H1 (cell line): ENCODE results near the gene MCCC1. TPM values are rescaled to one million over a fixed set of nuclear protein-coding genes. Genes with fewer than 3 reads are reported as not detected.

Experiments
- CTCF ChIA-PET: fragments of 300-600 bp; sonication (Branson Sonifier 250); formaldehyde crosslinking; loops from one replicate; lab custom pipeline; 2021; ENCODE audit not compliant: partially characterized antibody; lab: Charles Lee
- POLR2A ChIA-PET: fragments of 300-600 bp; sonication (Branson Sonifier 250); formaldehyde crosslinking; loops from one replicate; lab custom pipeline; 2021; ENCODE audit warnings: inconsistent platforms; ENCODE audit not compliant: partially characterized antibody; lab: Charles Lee
- DNase-seq, 2 experiments: peaks; one replicate each; pipeline versions ENCODE4 v3.0.0 to v3.0.0-alpha.2; 2010 to 2022; ENCODE audit warnings: low spot score in 2 of 2, low read depth in 1 of 2, mixed read lengths in 1 of 2
- FAIRE-seq: peaks from 2 replicates; lab custom pipeline; 2011; peaks lifted over from hg19 to GRCh38; lab: Jason Lieb, UNC
- H2AFZ ChIP-seq: 2 replicates; pipeline ENCODE4 v1.8.1; 2012; ENCODE audit warnings: low read length, inconsistent platforms
- H2AK5ac ChIP-seq: 2 replicates; pipeline ENCODE4 v1.6.1; 2013; ENCODE audit warnings: low read depth, low read length
- H2BK120ac ChIP-seq: replicated peaks from 2 replicates; pipeline ENCODE3; 2013; ENCODE audit warnings: low read depth, low read length, inconsistent platforms
- H2BK12ac ChIP-seq: 2 replicates; pipeline ENCODE4 v1.6.1; 2013; ENCODE audit warnings: low read depth, low read length
- H2BK15ac ChIP-seq: 2 replicates; pipeline ENCODE4 v1.6.1; 2013; ENCODE audit warnings: low read length
- H2BK20ac ChIP-seq: 2 replicates; pipeline ENCODE4 v1.6.1; 2013; ENCODE audit warnings: low read length
- H2BK5ac ChIP-seq: 2 replicates; pipeline ENCODE4 v1.6.1; 2013; ENCODE audit warnings: low read depth, low read length
- H3K14ac ChIP-seq: 2 replicates; pipeline ENCODE4 v1.6.1; 2013; ENCODE audit warnings: inconsistent platforms; ENCODE audit not compliant: insufficient read length
- H3K18ac ChIP-seq: 2 replicates; pipeline ENCODE4 v1.6.1; 2013; ENCODE audit warnings: low read length; ENCODE audit errors: extremely low read depth
- H3K23ac ChIP-seq: 2 replicates; pipeline ENCODE4 v1.6.1; 2013; ENCODE audit warnings: inconsistent platforms; ENCODE audit not compliant: insufficient read length
- H3K23me2 ChIP-seq: 2 replicates; pipeline ENCODE4 v1.6.1; 2013; ENCODE audit warnings: low read depth, low read length
- H3K27ac ChIP-seq: 2 replicates; pipeline ENCODE4 v1.6.1; 2011; ENCODE audit warnings: low read depth, low read length, inconsistent platforms
- H3K27me3 ChIP-seq, 4 experiments: replicated peaks in 1 of 4; 1 replicate in 1 of 4; 2 replicates in 3 of 4; pipeline versions ENCODE4 v1.6.1 to v1.8.1; 2011 to 2013; ENCODE audit warnings: low read length in 3 of 4, mild to moderate bottlenecking in 3 of 4, inconsistent platforms in 2 of 4, mixed read lengths in 2 of 4, moderate library complexity in 1 of 4; ENCODE audit not compliant: control insufficient read depth in 3 of 4, insufficient read depth in 3 of 4; ENCODE audit errors: extremely low read depth in 1 of 4
- H3K36me3 ChIP-seq, 4 experiments: 2 replicates each; pipeline versions ENCODE4 v1.6.1 to v1.8.1; 2011 to 2013; ENCODE audit warnings: mild to moderate bottlenecking in 4 of 4, low read length in 3 of 4, moderate library complexity in 2 of 4, control low read depth in 1 of 4, inconsistent platforms in 1 of 4; ENCODE audit not compliant: insufficient read depth in 4 of 4, control insufficient read depth in 2 of 4
- H3K4ac ChIP-seq: replicated peaks from 2 replicates; pipeline ENCODE3; 2013; ENCODE audit warnings: low read length, low read depth, mixed read lengths, inconsistent platforms; ENCODE audit not compliant: insufficient read length
- H3K4me1 ChIP-seq, 4 experiments: replicated peaks in 1 of 4; 1 replicate in 1 of 4; 2 replicates in 3 of 4; pipeline versions ENCODE4 v1.6.1 to v1.8.1; 2011 to 2013; ENCODE audit warnings: low read length in 3 of 4, inconsistent platforms in 2 of 4, mixed read lengths in 1 of 4; ENCODE audit not compliant: insufficient read depth in 4 of 4, control insufficient read depth in 3 of 4
- H3K4me2 ChIP-seq, 2 experiments: 2 replicates each; pipeline versions ENCODE4 v1.6.1 to v1.8.1; 2011 to 2013; ENCODE audit warnings: low read depth in 2 of 2, low read length in 2 of 2, control low read depth in 1 of 2, inconsistent platforms in 1 of 2, mild to moderate bottlenecking in 1 of 2; ENCODE audit not compliant: insufficient read depth in 1 of 2
- H3K4me3 ChIP-seq, 4 experiments: fragments of 200-600, 300-600 bp in 1 of 4; sonication (generic), shearing (Covaris generic), sonication (Bioruptor Twin) in 1 of 4; 2 replicates each; pipeline versions ENCODE4 v1.5.1 to v1.8.1; 2011 to 2016; ENCODE audit warnings: low read length in 4 of 4, low read depth in 3 of 4, control low read depth in 2 of 4, inconsistent platforms in 2 of 4, mild to moderate bottlenecking in 2 of 4, mixed read lengths in 1 of 4, moderate library complexity in 1 of 4; ENCODE audit not compliant: insufficient read depth in 2 of 4; ENCODE audit errors: extremely low read depth in 1 of 4
- H3K56ac ChIP-seq: replicated peaks from 2 replicates; pipeline ENCODE3; 2013; ENCODE audit warnings: low read depth, mild to moderate bottlenecking, mixed read lengths, low read length, inconsistent platforms; ENCODE audit not compliant: insufficient read length
- H3K79me1 ChIP-seq: 2 replicates; pipeline ENCODE4 v1.6.1; 2013; ENCODE audit warnings: low read depth, low read length, control low read depth
- H3K79me2 ChIP-seq, 2 experiments: 2 replicates each; pipeline versions ENCODE4 v1.6.1 to v1.8.1; 2012 to 2013; ENCODE audit warnings: low read length in 2 of 2, mild to moderate bottlenecking in 2 of 2, inconsistent platforms in 1 of 2; ENCODE audit not compliant: insufficient read depth in 2 of 2, control insufficient read depth in 1 of 2
- H3K9ac ChIP-seq, 4 experiments: replicated peaks in 1 of 4; 1 replicate in 1 of 4; 2 replicates in 3 of 4; pipeline versions ENCODE4 v1.6.1 to v1.8.1; 2011 to 2013; ENCODE audit warnings: low read depth in 3 of 4, low read length in 3 of 4, control low read depth in 2 of 4, mild to moderate bottlenecking in 2 of 4, moderate library complexity in 2 of 4, inconsistent platforms in 1 of 4; ENCODE audit errors: extremely low read depth in 1 of 4
- H3K9me3 ChIP-seq, 2 experiments: 2 replicates each; pipeline versions ENCODE4 v1.6.1 to v1.8.1; 2012 to 2013; ENCODE audit warnings: mild to moderate bottlenecking in 2 of 2, moderate library complexity in 2 of 2, control low read depth in 1 of 2, inconsistent platforms in 1 of 2, low read depth in 1 of 2, low read length in 1 of 2, mixed read lengths in 1 of 2; ENCODE audit not compliant: insufficient read depth in 2 of 2
- H4K20me1 ChIP-seq, 2 experiments: replicated peaks in 1 of 2; 2 replicates each; pipeline versions ENCODE3 to v1.8.1; 2011 to 2013; ENCODE audit warnings: inconsistent platforms in 2 of 2, low read length in 2 of 2, mild to moderate bottlenecking in 1 of 2; ENCODE audit not compliant: insufficient read depth in 2 of 2, control insufficient read depth in 1 of 2
- H4K5ac ChIP-seq: 2 replicates; pipeline ENCODE4 v1.6.1; 2013; ENCODE audit warnings: low read length, low read depth, mixed read lengths, inconsistent platforms; ENCODE audit not compliant: insufficient read length
- H4K8ac ChIP-seq: 2 replicates; pipeline ENCODE4 v1.8.0; 2013; ENCODE audit warnings: mild to moderate bottlenecking, moderate library complexity, low read length, inconsistent platforms; ENCODE audit not compliant: insufficient read depth; ENCODE audit errors: extremely low read depth
- H4K91ac ChIP-seq: replicated peaks from 2 replicates; pipeline ENCODE3; 2013; ENCODE audit warnings: low read length, mixed read lengths, inconsistent platforms; ENCODE audit not compliant: insufficient read length
- BRCA1 ChIP-seq: IDR thresholded peaks from 2 replicates; pipeline ENCODE4 v1.6.1; 2012; ENCODE audit warnings: low read depth, low read length, improper control_type of control experiment
- E2F6 ChIP-seq: IDR thresholded peaks from 2 replicates; pipeline ENCODE4 v1.6.1; 2012; ENCODE audit warnings: inconsistent platforms
- EP300 ChIP-seq, 2 experiments: IDR thresholded peaks; 1 replicate in 1 of 2; 2 replicates in 1 of 2; pipeline ENCODE4 v1.6.1; 2011 to 2012; ENCODE audit warnings: low read depth in 2 of 2, low read length in 2 of 2, mild to moderate bottlenecking in 2 of 2, borderline replicate concordance in 1 of 2, inconsistent platforms in 1 of 2, moderate library complexity in 1 of 2
- EZH2 ChIP-seq: fragments of 200-600 bp; sonication (generic); IDR thresholded peaks from 2 replicates; pipeline ENCODE4 v1.7.1; 2012; ENCODE audit warnings: low read depth, mild to moderate bottlenecking, moderate library complexity, low read length, inconsistent platforms; ENCODE audit not compliant: severe bottlenecking
- GABPA ChIP-seq: IDR thresholded peaks from 2 replicates; pipeline ENCODE4 v1.6.1; 2011; ENCODE audit warnings: mild to moderate bottlenecking, low read length, moderate library complexity, borderline replicate concordance; ENCODE audit not compliant: insufficient read depth
- JUND ChIP-seq: IDR thresholded peaks from 2 replicates; pipeline ENCODE4 v1.6.1; 2011; ENCODE audit warnings: mild to moderate bottlenecking, improper control_type of control experiment, low read length
- POU5F1 ChIP-seq: IDR thresholded peaks from 2 replicates; pipeline ENCODE4 v1.6.1; 2011; ENCODE audit warnings: low read depth, mild to moderate bottlenecking, low read length, moderate library complexity
- RXRA ChIP-seq: IDR thresholded peaks from 2 replicates; pipeline ENCODE4 v1.6.1; 2011; ENCODE audit warnings: low read depth, mild to moderate bottlenecking, low read length, moderate library complexity; ENCODE audit not compliant: insufficient read depth
- SIRT6 ChIP-seq: IDR thresholded peaks from one replicate; pipeline ENCODE4 v1.7.1; 2012; ENCODE audit warnings: low read length, inconsistent platforms
- SP2 ChIP-seq: IDR thresholded peaks from 2 replicates; pipeline ENCODE4 v1.6.1; 2012; ENCODE audit warnings: mild to moderate bottlenecking, low read length, inconsistent platforms
- SUZ12 ChIP-seq: fragments of 200-600 bp; sonication (generic); IDR thresholded peaks from 2 replicates; pipeline ENCODE4 v1.6.1; 2012; ENCODE audit warnings: mild to moderate bottlenecking, inconsistent platforms, low read length, moderate library complexity, mixed read lengths
- TAF1 ChIP-seq: IDR thresholded peaks from 2 replicates; pipeline ENCODE4 v1.6.1; 2011; ENCODE audit warnings: mild to moderate bottlenecking, low read depth, low read length
- TBP ChIP-seq: IDR thresholded peaks from 2 replicates; pipeline ENCODE4 v1.6.1; 2011; ENCODE audit warnings: low read depth, low read length, improper control_type of control experiment
- WGBS, 2 experiments: shearing (Covaris generic) in 1 of 2; methylation state at CpG; one replicate each; pipeline versions ENCODE4 v1.1.6 to v1.1.7; 2013 to 2015; ENCODE audit warnings: low lambda C conversion rate in 2 of 2, mixed read lengths in 2 of 2, inconsistent platforms in 1 of 2, low coverage in 1 of 2, missing lambda C conversion rate in 1 of 2; ENCODE audit not compliant: insufficient replicate concordance in 2 of 2, insufficient coverage in 1 of 2, insufficient read length in 1 of 2; ENCODE audit errors: extremely low coverage in 1 of 2, missing lambda C conversion rate in 1 of 2; 5-methylcytosine and 5-hydroxymethylcytosine counted together
- polyA plus RNA-seq, 7 experiments: library from polyadenylated mRNA; depleted of rRNA in 3 of 7; stranded (reverse) in 5 of 7; unstranded in 2 of 7; fragments of >200 nt in 5 of 7; fragments of 200-250 nt in 2 of 7; gene quantifications; 1 replicate in 5 of 7; 2 replicates in 1 of 7; 4 replicates in 1 of 7; pipeline versions ENCODE4 v1.2.1 to v1.2.3, GENCODE V29; 2011 to 2013; ENCODE audit warnings: missing spikeins in 2 of 7, mixed read lengths in 2 of 7
- total RNA-seq: library from RNA; stranded (reverse); fragmentation: NEBNext Ultra II Directional; extraction: Animal tissue kit (Norgen Biotek cat#: 25700); gene quantifications from 2 replicates; pipeline ENCODE4 v1.2.1, GENCODE V29; 2021
- TF ChIP-seq, protein P1 (sequence below): IDR thresholded peaks from 2 replicates; pipeline ENCODE4 v1.6.1; 2011; ENCODE audit warnings: low read depth, mild to moderate bottlenecking, low read length; ENCODE audit not compliant: insufficient read depth

Gene MCCC1
- total and polyA plus RNA-seq, 2 of the 8 experiments (the other 6 are each of a cell fraction or from before 2014, with no cell fraction given) = 10.8 to 21.5 TPM

GRCh38 chr3:183148056-183148455, 48.8 kb upstream of the MCCC1 start:
- H3K14ac ChIP-seq = no peak overlapping the region
- H3K56ac ChIP-seq = no peak overlapping the region
- no peak overlapping the region for H3K23ac ChIP-seq
- H4K20me1 ChIP-seq = no peaks in the 10 kb centered on the region
- no peaks in the 10 kb centered on the region for H3K79me1 ChIP-seq
- no peak overlapping the region for H3K4me2 ChIP-seq
- no peaks in the 10 kb centered on the region for H3K23me2 ChIP-seq
- no peak overlapping the region for H2AK5ac ChIP-seq
- FAIRE-seq (no peak), DNase-seq (no peak)
- H4K91ac ChIP-seq = no peak overlapping the region
- ChIA-PET CTCF (interaction anchor here (1.1 kb wide), 1 partner anchor 237 kb away, joined by 4 read pairs; no protein-coding TSS in a partner anchor), POLR2A (interaction anchor here (1.3 kb wide), 1 partner anchor 13 kb away, joined by 4 read pairs; no protein-coding TSS in a partner anchor)
- H4K5ac ChIP-seq = no peak overlapping the region
- no peaks in the 10 kb centered on the region; a peak in 1 of 8 replicates for H3K36me3 ChIP-seq
- no peak overlapping the region for H3K9ac ChIP-seq
- H3K18ac ChIP-seq = no peak overlapping the region
- no peak overlapping the region for H2BK20ac ChIP-seq
- no peaks in the 10 kb centered on the region for H3K79me2 ChIP-seq
- H3K4me1 ChIP-seq = no peaks in the 10 kb centered on the region
- WGBS, 2 experiments = 88% methylated on average over 4 of the region's 4 CpGs; no CpG with 5 or more reads in 1 of the 2 experiments
- no peak overlapping the region for H2BK15ac ChIP-seq
- H3K4me3 ChIP-seq = no peak overlapping the region
- no peak overlapping the region for H2BK120ac ChIP-seq
- H3K9me3 ChIP-seq = no peaks in the 10 kb centered on the region
- H2AFZ ChIP-seq = no peak overlapping the region
- H2BK5ac ChIP-seq = no peak overlapping the region
- no peak overlapping the region for H2BK12ac ChIP-seq
- no peaks in the 10 kb centered on the region for H3K27me3 ChIP-seq
- no peak overlapping the region for H4K8ac ChIP-seq
- no peak overlapping the region for H3K4ac ChIP-seq
- no peak overlapping the region for H3K27ac ChIP-seq
- TF ChIP-seq BRCA1 = no peak
- TF ChIP-seq EP300 (IDR thresholded peaks at IDR 0.05; ENCODE audit: borderline replicate concordance in 1 of 2, low read depth in 2 of 2, low read length in 2 of 2) = no peak
- no peak for TF ChIP-seq TAF1
- TF ChIP-seq EZH2 = no peak
- TF ChIP-seq RXRA = no peak
- TF ChIP-seq E2F6 = no peak
- TF ChIP-seq SP2 = no peak
- TF ChIP-seq POU5F1 = no peak
- no peak for TF ChIP-seq SUZ12
- TF ChIP-seq TBP = no peak
- no peak for TF ChIP-seq JUND
- no peak for TF ChIP-seq SIRT6
- TF ChIP-seq, protein P1, sequence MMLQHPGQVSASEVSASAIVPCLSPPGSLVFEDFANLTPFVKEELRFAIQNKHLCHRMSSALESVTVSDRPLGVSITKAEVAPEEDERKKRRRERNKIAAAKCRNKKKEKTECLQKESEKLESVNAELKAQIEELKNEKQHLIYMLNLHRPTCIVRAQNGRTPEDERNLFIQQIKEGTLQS = no peak
- TF ChIP-seq GABPA = no peak
